ENCODE measurements around the gene GPC3.

GPC3 gene

GRCh38 chrX:133661962-133662839, 323.2 kb downstream of the GPC3 start:
- ChIA-PET CTCF (interaction anchor here (0.6 to 1.1 kb wide), 2 partner anchors 8 to 1834 kb away, joined by 3 read pairs; no protein-coding TSS in a partner anchor), POLR2A (no interaction called here)
- no peaks in the 10 kb centered on the region for H3K36me3 ChIP-seq (ENCODE audit: control insufficient read depth in 4 of 4, insufficient read depth in 4 of 4, low read length in 3 of 4)
- no peak overlapping the region for H3K4me3 ChIP-seq (ENCODE audit: control insufficient read depth in 1 of 7, extremely low read depth in 1 of 7, insufficient read depth in 4 of 7, low read depth in 2 of 7, low read length in 6 of 7)
- H3K27ac ChIP-seq (ENCODE audit: insufficient read depth in 1 of 2, low read depth in 1 of 2, low read length in 2 of 2, poor library complexity in 1 of 2, severe bottlenecking in 2 of 2) = no peak overlapping the region
- DNase-seq = no peak
- peaks cover 0 to 6% (median 0%) of the 10 kb centered on the region in 5 experiments for H3K27me3 ChIP-seq (replicated peaks in 2 of 5; ENCODE audit: control insufficient read depth in 4 of 5, insufficient read depth in 5 of 5, low read length in 4 of 5)
- no peaks in the 10 kb centered on the region for H3K4me1 ChIP-seq (ENCODE audit: control extremely low read depth in 1 of 4, control insufficient read depth in 4 of 4, insufficient read depth in 4 of 4, low read length in 3 of 4)
- 40% methylated on average over 1 of the region's 3 CpGs for WGBS (ENCODE audit: insufficient coverage)
- H3K9me3 ChIP-seq (ENCODE audit: control extremely low read depth in 1 of 5, control insufficient read depth in 4 of 5, insufficient read depth in 2 of 5, low read depth in 1 of 5, low read length in 4 of 5) = no peaks in the 10 kb centered on the region

GRCh38 chrX:133660281-133660680, 325.1 kb downstream of the GPC3 start:
- ChIA-PET CTCF (no interaction called here), POLR2A (no interaction called here)
- H3K4me1 ChIP-seq (ENCODE audit: control extremely low read depth in 1 of 4, control insufficient read depth in 4 of 4, insufficient read depth in 4 of 4, low read length in 3 of 4) = no peaks in the 10 kb centered on the region
- DNase-seq = no peak
- H3K4me3 ChIP-seq (ENCODE audit: control insufficient read depth in 1 of 7, extremely low read depth in 1 of 7, insufficient read depth in 4 of 7, low read depth in 2 of 7, low read length in 6 of 7) = no peak overlapping the region
- H3K9me3 ChIP-seq (ENCODE audit: control extremely low read depth in 1 of 5, control insufficient read depth in 4 of 5, insufficient read depth in 2 of 5, low read depth in 1 of 5, low read length in 4 of 5) = no peaks in the 10 kb centered on the region
- H3K27me3 ChIP-seq (replicated peaks in 2 of 5; ENCODE audit: control insufficient read depth in 4 of 5, insufficient read depth in 5 of 5, low read length in 4 of 5) = peaks cover 0 to 6% (median 0%) of the 10 kb centered on the region in 5 experiments
- no peaks in the 10 kb centered on the region for H3K36me3 ChIP-seq (ENCODE audit: control insufficient read depth in 4 of 4, insufficient read depth in 4 of 4, low read length in 3 of 4)
- no peak overlapping the region for H3K27ac ChIP-seq (ENCODE audit: insufficient read depth in 1 of 2, low read depth in 1 of 2, low read length in 2 of 2, poor library complexity in 1 of 2, severe bottlenecking in 2 of 2)

DNA sequence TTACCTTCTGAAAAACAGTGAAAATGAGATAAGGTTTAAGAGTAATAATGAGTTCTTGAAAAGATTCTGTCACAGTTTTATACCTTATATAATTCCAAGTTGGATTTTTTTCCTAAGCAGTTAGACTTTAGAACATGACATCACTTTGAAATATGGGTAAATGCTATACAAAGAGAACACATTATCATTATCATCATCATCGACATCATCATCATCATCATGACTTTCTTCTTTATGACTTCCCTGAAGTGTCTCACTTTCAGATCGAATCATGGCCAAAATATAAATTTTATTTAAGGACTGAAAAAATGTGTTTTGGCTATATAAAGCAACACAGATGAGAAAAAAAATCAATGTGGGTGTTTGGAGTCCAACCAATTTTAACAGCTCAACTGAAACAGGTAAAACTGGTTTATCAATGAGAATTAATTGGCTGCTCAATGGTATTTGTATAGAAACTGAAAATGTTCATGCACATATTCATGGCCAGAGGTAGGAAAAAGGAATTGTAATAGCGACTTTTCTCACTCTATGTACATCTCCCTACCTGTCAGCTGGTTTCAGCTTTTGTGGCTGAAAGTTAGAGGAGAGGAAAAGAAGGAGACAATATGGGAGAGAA, 327.0 kb downstream of the GPC3 start:
- Histone ChIP-seq H3K9me3 (ENCODE audit: control extremely low read depth in 1 of 5, control insufficient read depth in 4 of 5, insufficient read depth in 2 of 5, low read depth in 1 of 5, low read length in 4 of 5) (no peaks in the 10 kb centered on the region), H3K36me3 (ENCODE audit: control insufficient read depth in 4 of 4, insufficient read depth in 4 of 4, low read length in 3 of 4) (no peaks in the 10 kb centered on the region), H3K4me3 (ENCODE audit: control insufficient read depth in 1 of 7, extremely low read depth in 1 of 7, insufficient read depth in 4 of 7, low read depth in 2 of 7, low read length in 6 of 7) (no peak overlapping the region), H3K27ac (ENCODE audit: insufficient read depth in 1 of 2, low read depth in 1 of 2, low read length in 2 of 2, poor library complexity in 1 of 2, severe bottlenecking in 2 of 2) (no peak overlapping the region), H3K4me1 (ENCODE audit: control extremely low read depth in 1 of 4, control insufficient read depth in 4 of 4, insufficient read depth in 4 of 4, low read length in 3 of 4) (no peaks in the 10 kb centered on the region), H3K27me3 (replicated peaks in 2 of 5; ENCODE audit: control insufficient read depth in 4 of 5, insufficient read depth in 5 of 5, low read length in 4 of 5) (peaks cover 0 to 6% (median 0%) of the 10 kb centered on the region in 5 experiments)
- ChIA-PET CTCF (interaction anchor here (0.6 kb wide), 1 partner anchor 10 kb away, joined by 3 read pairs; no protein-coding TSS in a partner anchor), POLR2A (no interaction called here)
- no peak for DNase-seq
- WGBS (ENCODE audit: insufficient coverage) = no CpG with 5 or more reads among the region's 3 CpGs

DNA sequence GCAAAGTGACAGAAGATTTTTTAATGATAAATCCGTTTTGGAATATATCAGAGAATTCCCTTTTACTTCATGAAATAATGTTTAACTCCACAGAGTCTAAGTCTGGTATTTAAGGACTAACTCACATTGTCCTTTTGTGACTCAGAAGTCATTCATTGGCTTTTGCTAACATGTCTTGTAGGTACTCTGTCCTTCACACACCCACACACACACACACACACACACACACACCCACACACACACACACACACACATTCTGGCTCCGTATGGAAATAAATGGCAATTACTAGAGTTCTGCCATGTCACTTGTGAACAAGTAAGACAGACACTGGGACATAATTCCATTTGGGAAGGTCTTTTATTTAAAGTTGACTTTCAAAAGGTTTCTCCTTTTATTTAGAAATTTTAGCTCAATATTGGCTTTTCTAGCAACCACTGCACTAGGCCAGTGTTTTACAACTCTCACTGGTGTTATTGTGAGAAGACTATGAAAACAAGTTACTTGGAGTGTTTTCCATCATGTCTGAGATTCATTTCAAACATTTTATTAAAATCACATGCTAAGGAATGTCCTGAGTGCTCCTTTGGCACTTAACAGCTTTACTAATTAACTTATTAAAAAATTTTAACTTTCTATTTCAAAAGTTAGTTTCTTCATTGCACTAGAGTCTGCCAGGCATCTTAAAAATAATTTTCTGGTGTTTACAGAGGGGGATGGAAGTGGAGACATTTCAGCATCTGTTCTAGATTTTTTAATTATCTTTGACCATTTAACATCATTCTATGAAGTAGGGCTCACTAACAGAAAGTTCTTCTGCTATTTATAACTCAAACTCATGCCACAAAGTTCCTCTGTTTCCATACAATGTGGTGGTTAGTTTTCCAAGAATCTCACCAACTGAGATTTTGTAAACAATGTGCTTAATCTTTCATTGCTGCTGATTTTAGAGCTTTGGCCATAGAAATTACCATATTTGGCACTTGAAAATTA, 329.8 kb downstream of the GPC3 start:
- POLR2A ChIA-PET = no interaction called here

GRCh38 chrX:133654811-133655210, 330.6 kb downstream of the GPC3 start:
- H3K27me3 ChIP-seq (replicated peaks in 2 of 5; ENCODE audit: control insufficient read depth in 4 of 5, insufficient read depth in 5 of 5, low read length in 4 of 5) = peaks cover 0 to 4% (median 0%) of the 10 kb centered on the region in 5 experiments
- no peak overlapping the region for H3K27ac ChIP-seq (ENCODE audit: insufficient read depth in 1 of 2, low read depth in 1 of 2, low read length in 2 of 2, poor library complexity in 1 of 2, severe bottlenecking in 2 of 2)
- no peaks in the 10 kb centered on the region for H3K36me3 ChIP-seq (ENCODE audit: control insufficient read depth in 4 of 4, insufficient read depth in 4 of 4, low read length in 3 of 4)
- no peak for DNase-seq
- no peak overlapping the region for H3K4me3 ChIP-seq (ENCODE audit: control insufficient read depth in 1 of 7, extremely low read depth in 1 of 7, insufficient read depth in 4 of 7, low read depth in 2 of 7, low read length in 6 of 7)
- H3K4me1 ChIP-seq (ENCODE audit: control extremely low read depth in 1 of 4, control insufficient read depth in 4 of 4, insufficient read depth in 4 of 4, low read length in 3 of 4) = no peaks in the 10 kb centered on the region
- CTCF ChIA-PET = no interaction called here
- H3K9me3 ChIP-seq (ENCODE audit: control extremely low read depth in 1 of 5, control insufficient read depth in 4 of 5, insufficient read depth in 2 of 5, low read depth in 1 of 5, low read length in 4 of 5) = no peaks in the 10 kb centered on the region
- POLR2A ChIA-PET = no interaction called here

More for the DNA sequence above, 329.8 kb downstream of the GPC3 start:
- Histone ChIP-seq H3K4me1 (ENCODE audit: control extremely low read depth in 1 of 4, control insufficient read depth in 4 of 4, insufficient read depth in 4 of 4, low read length in 3 of 4) (no peaks in the 10 kb centered on the region), H3K36me3 (ENCODE audit: control insufficient read depth in 4 of 4, insufficient read depth in 4 of 4, low read length in 3 of 4) (no peaks in the 10 kb centered on the region), H3K9me3 (ENCODE audit: control extremely low read depth in 1 of 5, control insufficient read depth in 4 of 5, insufficient read depth in 2 of 5, low read depth in 1 of 5, low read length in 4 of 5) (no peaks in the 10 kb centered on the region), H3K4me3 (ENCODE audit: control insufficient read depth in 1 of 7, extremely low read depth in 1 of 7, insufficient read depth in 4 of 7, low read depth in 2 of 7, low read length in 6 of 7) (no peak overlapping the region), H3K27ac (ENCODE audit: insufficient read depth in 1 of 2, low read depth in 1 of 2, low read length in 2 of 2, poor library complexity in 1 of 2, severe bottlenecking in 2 of 2) (no peak overlapping the region), H3K27me3 (replicated peaks in 2 of 5; ENCODE audit: control insufficient read depth in 4 of 5, insufficient read depth in 5 of 5, low read length in 4 of 5) (peaks cover 0 to 4% (median 0%) of the 10 kb centered on the region in 5 experiments)
- WGBS (ENCODE audit: insufficient coverage) = no CpG with 5 or more reads among the region's 2 CpGs
- no peak for DNase-seq
- CTCF ChIA-PET = no interaction called here

GRCh38 chrX:133653358-133653757, 332.0 kb downstream of the GPC3 start:
- DNase-seq = no peak

More at GRCh38 chrX:133653358-133653757, 332.0 kb downstream of the GPC3 start:
- Histone ChIP-seq H3K4me1 (ENCODE audit: control extremely low read depth in 1 of 4, control insufficient read depth in 4 of 4, insufficient read depth in 4 of 4, low read length in 3 of 4) (no peaks in the 10 kb centered on the region), H3K9me3 (ENCODE audit: control extremely low read depth in 1 of 5, control insufficient read depth in 4 of 5, insufficient read depth in 2 of 5, low read depth in 1 of 5, low read length in 4 of 5) (no peaks in the 10 kb centered on the region), H3K36me3 (ENCODE audit: control insufficient read depth in 4 of 4, insufficient read depth in 4 of 4, low read length in 3 of 4) (no peaks in the 10 kb centered on the region), H3K27ac (ENCODE audit: insufficient read depth in 1 of 2, low read depth in 1 of 2, low read length in 2 of 2, poor library complexity in 1 of 2, severe bottlenecking in 2 of 2) (no peak overlapping the region), H3K27me3 (replicated peaks in 2 of 5; ENCODE audit: control insufficient read depth in 4 of 5, insufficient read depth in 5 of 5, low read length in 4 of 5) (peaks cover 0 to 2% (median 0%) of the 10 kb centered on the region in 5 experiments), H3K4me3 (ENCODE audit: control insufficient read depth in 1 of 7, extremely low read depth in 1 of 7, insufficient read depth in 4 of 7, low read depth in 2 of 7, low read length in 6 of 7) (no peak overlapping the region)
- CTCF ChIA-PET = no interaction called here
- POLR2A ChIA-PET = no interaction called here
- 67% methylated on average over 1 of the region's 2 CpGs for WGBS (ENCODE audit: insufficient coverage)

Data from common myeloid progenitor, CD34-positive (primary cell).